Thoracic aorta (tissue), 2 donors: Measurements from ENCODE around the gene BRICD5. TPM values are rescaled to one million over a fixed set of nuclear protein-coding genes. Genes with fewer than 3 reads are reported as not detected.

Experiments used
- ATAC-seq: fragments of 150-250 bp; one replicate; pipeline ENCODE4 v1.8.0; 2017; ENCODE audit warnings: low read depth; ENCODE audit not compliant: insufficient number of reproducible peaks, low FRiP score
- DNase-seq: peaks from one replicate; pipeline ENCODE4 v3.0.0-alpha.2; 2020; ENCODE audit warnings: low spot score
- H3K27ac ChIP-seq, 2 donors: fragments of 200-600 bp; sonication (generic); 1 replicate in 1 of 2; 2 replicates in 1 of 2; pipeline ENCODE4 v1.5.1; 2016; ENCODE audit warnings: mild to moderate bottlenecking in 2 of 2, moderate library complexity in 2 of 2
- H3K27me3 ChIP-seq: fragments of 200-600 bp; sonication (generic); replicated peaks from 2 replicates; pipeline ENCODE4 v1.6.0; 2016; ENCODE audit warnings: mild to moderate bottlenecking; ENCODE audit not compliant: insufficient read depth
- H3K36me3 ChIP-seq: fragments of 200-600 bp; sonication (generic); one replicate; pipeline ENCODE4 v1.5.1; 2016
- H3K4me1 ChIP-seq, 2 donors: fragments of 200-600 bp; sonication (generic); 1 replicate in 1 of 2; 2 replicates in 1 of 2; pipeline versions ENCODE4 v1.5.1 to v1.6.0; 2016; ENCODE audit warnings: low read depth in 2 of 2, mild to moderate bottlenecking in 1 of 2; ENCODE audit not compliant: control insufficient read depth in 1 of 2
- H3K4me3 ChIP-seq: fragments of 200-600 bp; sonication (generic); 2 replicates; pipeline ENCODE4 v1.5.1; 2016; ENCODE audit warnings: mild to moderate bottlenecking
- H3K9me3 ChIP-seq: fragments of 200-600 bp; sonication (generic); 2 replicates; pipeline ENCODE4 v1.5.1; 2016
- total RNA-seq, 2 donors: library from RNA; depleted of rRNA; stranded (reverse); fragments of >200 nt; gene quantifications; one replicate each; pipeline versions ENCODE4 v1.1.0 to v1.2.3, GENCODE V29; 2016
- TF ChIP-seq, protein P1 (sequence below): fragments of 200-600 bp; sonication (generic); IDR thresholded peaks from one replicate; pipeline ENCODE4 v1.5.1; 2019; ENCODE audit warnings: antibody characterized with exemption

BRICD5 gene
- total RNA-seq, 2 donors from 2014 or later, result 11.4 to 43.1 TPM

DNA sequence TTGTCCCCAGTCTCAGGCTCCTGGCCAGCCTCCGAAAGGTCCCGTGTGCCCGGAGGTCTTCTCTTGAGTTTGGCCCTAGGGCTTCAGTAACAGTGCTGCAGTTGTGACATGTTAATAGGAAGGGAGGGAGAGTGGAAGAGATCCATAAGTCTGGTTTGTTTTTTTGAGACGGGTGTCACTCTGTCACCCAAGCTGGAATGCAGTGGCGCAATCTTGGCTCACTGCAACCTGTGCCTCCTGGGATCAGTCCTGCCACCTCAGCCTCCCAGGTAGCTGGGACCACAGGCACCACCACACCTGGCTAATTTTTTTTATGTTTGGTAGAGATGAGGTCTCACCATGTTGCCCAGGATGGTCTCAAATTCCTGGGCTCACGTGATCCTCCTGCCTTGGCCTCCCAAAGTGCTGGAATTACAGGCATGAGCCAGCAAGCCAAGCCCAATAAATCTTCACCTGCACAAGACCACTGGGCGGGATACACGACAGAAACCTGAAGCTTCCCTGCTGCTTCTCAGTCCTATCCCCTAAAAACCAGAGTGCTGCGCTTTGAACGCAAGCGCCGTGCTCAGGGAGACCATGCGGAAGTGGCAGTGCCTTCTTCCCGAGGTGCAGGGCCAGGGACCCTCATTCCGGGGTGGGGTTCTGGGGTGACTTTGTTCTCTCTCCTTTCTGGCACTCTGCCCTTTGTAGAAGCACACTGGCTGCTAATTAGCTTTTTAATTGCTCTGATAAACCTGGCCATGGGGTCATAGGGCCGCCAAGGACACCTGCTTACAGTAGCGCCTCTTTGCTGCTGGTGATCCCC, 44.2 kb downstream of the BRICD5 start:
- Histone ChIP-seq H3K4me3 (no peak overlapping the region), H3K36me3 (peaks cover 13% of the 10 kb centered on the region), H3K27me3 (no peaks in the 10 kb centered on the region), H3K27ac (no peak overlapping the region), H3K9me3 (no peaks in the 10 kb centered on the region), H3K4me1 (peaks cover 0 to 7% of the 10 kb centered on the region in 2 donors)
- ATAC-seq, result no peak
- TF ChIP-seq, protein P1, sequence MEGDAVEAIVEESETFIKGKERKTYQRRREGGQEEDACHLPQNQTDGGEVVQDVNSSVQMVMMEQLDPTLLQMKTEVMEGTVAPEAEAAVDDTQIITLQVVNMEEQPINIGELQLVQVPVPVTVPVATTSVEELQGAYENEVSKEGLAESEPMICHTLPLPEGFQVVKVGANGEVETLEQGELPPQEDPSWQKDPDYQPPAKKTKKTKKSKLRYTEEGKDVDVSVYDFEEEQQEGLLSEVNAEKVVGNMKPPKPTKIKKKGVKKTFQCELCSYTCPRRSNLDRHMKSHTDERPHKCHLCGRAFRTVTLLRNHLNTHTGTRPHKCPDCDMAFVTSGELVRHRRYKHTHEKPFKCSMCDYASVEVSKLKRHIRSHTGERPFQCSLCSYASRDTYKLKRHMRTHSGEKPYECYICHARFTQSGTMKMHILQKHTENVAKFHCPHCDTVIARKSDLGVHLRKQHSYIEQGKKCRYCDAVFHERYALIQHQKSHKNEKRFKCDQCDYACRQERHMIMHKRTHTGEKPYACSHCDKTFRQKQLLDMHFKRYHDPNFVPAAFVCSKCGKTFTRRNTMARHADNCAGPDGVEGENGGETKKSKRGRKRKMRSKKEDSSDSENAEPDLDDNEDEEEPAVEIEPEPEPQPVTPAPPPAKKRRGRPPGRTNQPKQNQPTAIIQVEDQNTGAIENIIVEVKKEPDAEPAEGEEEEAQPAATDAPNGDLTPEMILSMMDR, result no peak
- DNase-seq, result no peak

DNA sequence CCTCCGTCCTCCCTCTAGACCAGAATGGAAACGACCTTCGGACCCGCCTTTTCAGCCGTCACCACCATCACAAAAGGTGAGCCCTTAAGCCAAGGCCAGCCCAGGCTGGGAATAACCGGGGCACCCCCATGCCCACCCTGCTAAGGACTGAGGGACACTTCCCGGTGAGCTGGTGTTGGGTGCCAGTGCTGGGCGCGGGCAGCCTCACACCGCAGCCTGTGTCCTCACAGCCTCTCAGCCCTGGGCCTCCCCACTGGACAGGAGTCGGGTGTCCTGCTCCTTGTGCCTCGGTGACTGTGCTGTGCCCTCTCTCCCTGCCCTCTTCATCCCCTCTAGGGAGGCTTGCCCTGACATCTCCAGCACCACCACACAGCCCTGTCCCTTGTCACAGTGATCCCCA, 44.8 kb downstream of the BRICD5 start:
- ATAC-seq, result no peak
- Histone ChIP-seq H3K36me3 (peaks cover 13% of the 10 kb centered on the region), H3K27ac (no peak overlapping the region), H3K4me3 (no peak overlapping the region), H3K27me3 (no peaks in the 10 kb centered on the region), H3K9me3 (no peaks in the 10 kb centered on the region), H3K4me1 (peaks cover 0 to 11% of the 10 kb centered on the region in 2 donors)
- TF ChIP-seq, protein P1, result no peak
- no peak for DNase-seq

DNA sequence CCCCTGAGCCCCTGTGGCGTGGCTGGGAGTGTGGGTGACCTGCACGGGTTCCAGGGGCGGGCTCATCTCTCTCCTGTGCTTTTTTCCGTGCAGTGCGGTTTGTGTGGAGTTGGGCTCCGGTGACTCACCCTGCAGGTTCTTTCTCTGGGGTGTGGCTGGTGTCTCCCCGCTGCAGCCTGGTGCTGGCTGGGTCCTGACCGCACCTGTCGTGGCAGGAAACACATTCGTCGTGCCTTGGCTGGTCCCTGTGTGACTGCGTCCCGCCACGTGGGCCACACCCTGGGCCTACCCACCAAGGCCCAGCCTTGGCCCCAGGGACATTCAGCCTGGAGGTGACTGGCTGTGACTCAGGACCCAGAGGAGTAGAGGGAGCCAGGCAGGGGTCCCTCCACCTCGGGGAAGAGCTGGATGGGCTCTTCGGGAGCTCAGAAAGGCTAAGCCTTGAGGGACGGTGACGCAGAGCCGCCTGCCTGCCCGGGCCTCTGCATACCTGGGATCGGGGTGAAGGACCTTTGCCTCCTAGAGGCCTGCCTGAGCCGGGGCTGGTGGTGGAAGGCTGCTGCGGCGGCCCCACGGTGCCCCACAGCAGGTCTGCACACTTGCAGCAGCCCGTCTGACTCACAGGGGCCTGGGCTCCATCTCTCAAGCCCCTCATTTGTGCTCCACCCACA, 47.3 kb downstream of the BRICD5 start:
- H3K4me1 ChIP-seq, result peaks cover 7 to 30% of the 10 kb centered on the region in 2 donors
- TF ChIP-seq, protein P1, result no peak
- no peak overlapping the region for H3K27ac ChIP-seq

DNA sequence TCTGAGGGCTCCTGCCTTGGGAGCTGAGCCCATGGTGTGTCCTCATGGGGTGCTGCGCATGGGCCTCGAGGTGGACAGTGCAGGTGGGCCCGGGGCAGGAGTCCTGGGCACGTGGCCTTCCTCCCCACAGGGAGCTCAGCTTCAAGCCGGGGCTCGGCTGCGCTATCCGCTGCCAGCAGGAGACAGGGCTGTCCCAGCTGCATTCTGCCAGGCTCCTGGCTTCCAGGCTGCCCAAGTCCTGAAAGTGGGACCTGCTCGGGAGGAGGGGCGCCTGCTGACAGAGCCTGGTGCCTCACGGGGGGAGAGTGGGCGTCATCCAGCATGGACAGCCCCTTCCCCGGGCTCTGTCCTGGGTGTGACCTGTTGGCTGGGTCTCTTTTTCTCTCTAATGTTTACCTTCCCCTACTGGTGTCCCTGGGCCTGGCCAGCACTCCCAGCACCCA, 48.0 kb downstream of the BRICD5 start:
- peaks cover 7 to 37% of the 10 kb centered on the region in 2 donors for H3K4me1 ChIP-seq
- DNase-seq (no peak), ATAC-seq (no peak)
- no peaks in the 10 kb centered on the region for H3K9me3 ChIP-seq
- H3K4me3 ChIP-seq, result no peak overlapping the region
- H3K27me3 ChIP-seq, result no peaks in the 10 kb centered on the region
- TF ChIP-seq, protein P1, result no peak
- H3K36me3 ChIP-seq, result peaks cover 4% of the 10 kb centered on the region
- H3K27ac ChIP-seq, result no peak overlapping the region

More for the DNA sequence above, 47.3 kb downstream of the BRICD5 start:
- Histone ChIP-seq H3K27me3 (no peaks in the 10 kb centered on the region), H3K9me3 (no peaks in the 10 kb centered on the region), H3K36me3 (peaks cover 10% of the 10 kb centered on the region), H3K4me3 (no peak overlapping the region)
- ATAC-seq (no peak), DNase-seq (no peak)

DNA sequence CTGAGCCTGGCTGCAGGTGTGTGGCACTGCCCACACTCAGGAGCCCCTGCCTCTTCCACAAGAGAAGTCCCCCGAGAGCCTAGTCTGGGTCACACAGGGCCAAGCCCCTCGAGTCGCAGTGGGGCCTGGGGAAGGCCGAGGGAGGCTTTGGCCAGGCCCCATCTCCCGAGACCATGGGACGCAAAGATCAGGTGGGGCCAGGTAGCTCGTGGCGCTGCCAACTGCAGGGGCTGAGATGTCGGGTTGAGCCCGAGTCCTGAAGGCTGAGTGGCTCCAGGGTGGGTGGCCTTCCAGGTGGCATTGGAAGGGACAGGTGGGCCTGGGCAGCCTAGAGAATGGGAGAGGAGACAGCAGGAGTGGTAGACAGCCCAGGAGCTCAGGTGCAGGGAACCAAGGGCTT, 48.8 kb downstream of the BRICD5 start:
- DNase-seq (no peak), ATAC-seq (no peak)
- no peaks in the 10 kb centered on the region for H3K9me3 ChIP-seq
- H3K27me3 ChIP-seq, result no peaks in the 10 kb centered on the region
- H3K4me1 ChIP-seq, result peaks cover 10 to 44% of the 10 kb centered on the region in 2 donors
- H3K36me3 ChIP-seq, result no peaks in the 10 kb centered on the region
- peak overlapping the region in 1 of 2 donors; percentile 12 for H3K27ac ChIP-seq
- TF ChIP-seq, protein P1, result no peak
- H3K4me3 ChIP-seq, result no peak overlapping the region
